Activated naive CD4-positive, alpha-beta T cell treated with anti-CD3 and anti-CD28 coated beads, Interleukin-2, amount 50 U/mL, for 16 hours (primary cell): ENCODE measurements around the gene AGPS.
"Not testable (repeated sequence)": the region's sequence is repeated elsewhere in the genome, so short reads cannot be mapped to it uniquely, and the experiment has no call there.

Experiments
- DNase-seq: peaks from one replicate; pipeline ENCODE4 v3.0.0-alpha.2; 2020

Gene AGPS

GRCh38 chr2:177424120-177424519 lies 31.5 kb downstream of the AGPS start:
- not testable (repeated sequence) for DNase-seq

- DNase-seq: not testable (repeated sequence)
Observed at GRCh38 chr2:177424620-177425019, 32.0 kb downstream of the AGPS start.

- DNase-seq: no peak
Observed at GRCh38 chr2:177427316-177427715, 34.7 kb downstream of the AGPS start.

GRCh38 chr2:177427936-177428335 lies 35.4 kb downstream of the AGPS start:
- DNase-seq: not testable (repeated sequence)

- no peak for DNase-seq
Observed at GRCh38 chr2:177429688-177430325, 37.2 kb downstream of the AGPS start.

- no peak for DNase-seq
Observed at GRCh38 chr2:177430411-177430810, 37.8 kb downstream of the AGPS start.

GRCh38 chr2:177431111-177431725 lies 38.6 kb downstream of the AGPS start:
- not testable (repeated sequence) for DNase-seq

- no peak for DNase-seq
Observed at GRCh38 chr2:177432703-177433102, 40.1 kb downstream of the AGPS start.

GRCh38 chr2:177433402-177433801 lies 40.8 kb downstream of the AGPS start:
- DNase-seq: no peak

GRCh38 chr2:177434475-177434874 lies 41.9 kb downstream of the AGPS start:
- no peak for DNase-seq

GRCh38 chr2:177445200-177445599 lies 52.6 kb downstream of the AGPS start:
- no peak for DNase-seq

- no peak for DNase-seq
Observed at GRCh38 chr2:177448031-177448430, 55.5 kb downstream of the AGPS start.

GRCh38 chr2:177449159-177449558 lies 56.6 kb downstream of the AGPS start:
- no peak for DNase-seq

GRCh38 chr2:177455187-177455586 lies 62.6 kb downstream of the AGPS start:
- no peak for DNase-seq

- DNase-seq: not testable (repeated sequence)
Observed at GRCh38 chr2:177459756-177460155, 67.2 kb downstream of the AGPS start.

GRCh38 chr2:177460973-177461585 lies 68.5 kb downstream of the AGPS start:
- DNase-seq: no peak

- DNase-seq: no peak
Observed at GRCh38 chr2:177464549-177464948, 72.0 kb downstream of the AGPS start.

- DNase-seq: no peak
Observed at GRCh38 chr2:177465400-177466138, 73.0 kb downstream of the AGPS start.

GRCh38 chr2:177466337-177467195 lies 74.0 kb downstream of the AGPS start:
- DNase-seq: no peak

- DNase-seq: no peak
Observed at GRCh38 chr2:177467646-177468045, 75.1 kb downstream of the AGPS start.

- DNase-seq: no peak
Observed at GRCh38 chr2:177471990-177472389, 79.4 kb downstream of the AGPS start.

- no peak for DNase-seq
Observed at GRCh38 chr2:177474301-177474700, 81.7 kb downstream of the AGPS start.

GRCh38 chr2:177474998-177475397 lies 82.4 kb downstream of the AGPS start:
- DNase-seq: no peak
